GM18511 (cell line): ENCODE measurements around the gene CUBN.

Source experiments
- ATAC-seq: cut with Tn5 transposase; IDR thresholded peaks from one replicate; pipeline ENCODE4 v1.9.1; 2021; ENCODE audit warnings: mild to moderate bottlenecking, moderate library complexity; ENCODE audit not compliant: unreplicated experiment

CUBN gene

GRCh38 chr10:17109475-17110207 lies 20.0 kb downstream of the CUBN start:
- no peak for ATAC-seq

- no peak for ATAC-seq
Measured at GRCh38 chr10:17109046-17109445, 20.6 kb downstream of the CUBN start.

GRCh38 chr10:17106991-17107390 lies 22.6 kb downstream of the CUBN start:
- ATAC-seq: no peak

GRCh38 chr10:17101910-17102266 lies 27.7 kb downstream of the CUBN start:
- no peak for ATAC-seq

GRCh38 chr10:17101257-17101909 lies 28.2 kb downstream of the CUBN start:
- ATAC-seq: no peak

GRCh38 chr10:17100586-17100985 lies 29.0 kb downstream of the CUBN start:
- no peak for ATAC-seq

- no peak for ATAC-seq
Measured at GRCh38 chr10:17098012-17098411, 31.6 kb downstream of the CUBN start.

GRCh38 chr10:17094844-17095243 lies 34.8 kb downstream of the CUBN start:
- ATAC-seq: no peak

- ATAC-seq: no peak
Measured at GRCh38 chr10:17092986-17093803, 36.4 kb downstream of the CUBN start.

GRCh38 chr10:17092216-17092944 lies 37.2 kb downstream of the CUBN start:
- no peak for ATAC-seq

- no peak for ATAC-seq
Measured at GRCh38 chr10:17088118-17088806, 41.3 kb downstream of the CUBN start.

- no peak for ATAC-seq
Measured at GRCh38 chr10:17086865-17087367, 42.7 kb downstream of the CUBN start.

- ATAC-seq: no peak
Measured at GRCh38 chr10:17085011-17085725, 44.4 kb downstream of the CUBN start.

GRCh38 chr10:17084258-17084657 lies 45.4 kb downstream of the CUBN start:
- ATAC-seq: no peak

GRCh38 chr10:17081431-17081830 lies 48.2 kb downstream of the CUBN start:
- ATAC-seq: no peak

GRCh38 chr10:17077890-17078289 lies 51.7 kb downstream of the CUBN start:
- ATAC-seq: no peak

GRCh38 chr10:17077346-17077781 lies 52.2 kb downstream of the CUBN start:
- ATAC-seq: no peak

GRCh38 chr10:17076626-17077345 lies 52.8 kb downstream of the CUBN start:
- no peak for ATAC-seq
